ENCODE results near the gene ZNF689. TPM values are rescaled to one million over a fixed set of nuclear protein-coding genes. Genes with fewer than 3 reads are reported as not detected.

Gene ZNF689
- total RNA-seq, 1 experiment from 2014 or later: 21.1 TPM

GRCh38 chr16:30588651-30589050, 21.5 kb downstream of the ZNF689 start:
- no peak overlapping the region for H3K9ac ChIP-seq (ENCODE audit: extremely low read depth, insufficient read length, low read length)
- no peak for DNase-seq
- no peaks in the 10 kb centered on the region for H4K20me1 ChIP-seq (ENCODE audit: control insufficient read depth, insufficient read depth, insufficient read length)
- H3K79me1 ChIP-seq (ENCODE audit: insufficient read depth, low read depth, low read length, poor library complexity, severe bottlenecking): no peaks in the 10 kb centered on the region
- H3K36me3 Mint-ChIP-seq (ENCODE audit: insufficient read depth in 1 of 3, low read depth in 3 of 3): peaks cover 8 to 22% (median 15%) of the 10 kb centered on the region in 3 experiments; a peak in 6 of 7 replicates
- H2BK120ac ChIP-seq (ENCODE audit: low read depth, low read length, poor library complexity, severe bottlenecking): no peak overlapping the region
- no peak overlapping the region for H4K5ac ChIP-seq (ENCODE audit: insufficient read length, low read depth, low read length)
- H3K4ac ChIP-seq (ENCODE audit: low read depth, low read length): no peak overlapping the region
- no peaks in the 10 kb centered on the region for H3K9me3 ChIP-seq (ENCODE audit: control insufficient read depth, low read depth, low read length)
- H4K8ac ChIP-seq (replicated peaks; ENCODE audit: insufficient read length, low read depth, low read length): no peak overlapping the region
- no peak overlapping the region for H3K4me2 ChIP-seq (ENCODE audit: insufficient read depth, insufficient read length, low read length)
- H3K27me3 ChIP-seq (ENCODE audit: insufficient read depth, low read length): no peaks in the 10 kb centered on the region
- no peak overlapping the region for H3K14ac ChIP-seq (ENCODE audit: insufficient read depth, low read length)
- H3K27ac ChIP-seq (ENCODE audit: insufficient read length, low read depth, low read length): no peak overlapping the region
- no peak overlapping the region for H2AK5ac ChIP-seq (ENCODE audit: insufficient read length, low read length)
- H2BK15ac ChIP-seq (ENCODE audit: low read depth, low read length): no peak overlapping the region
- no peak overlapping the region for H3K23ac ChIP-seq (ENCODE audit: insufficient read length, low read depth, low read length)
- H3K56ac ChIP-seq (ENCODE audit: insufficient read length, low read depth, low read length): no peak overlapping the region
- no peaks in the 10 kb centered on the region; the same call in 1 of the 2 replicates for H3K4me1 ChIP-seq (ENCODE audit: insufficient read depth, low read length)
- no peaks in the 10 kb centered on the region for H3K27me3 Mint-ChIP-seq (ENCODE audit: low read depth)
- WGBS (ENCODE audit: extremely low coverage, insufficient read length, low lambda C conversion rate): no CpG with 5 or more reads among the region's 2 CpGs
- H3K27ac Mint-ChIP-seq: no peak overlapping the region
- no peak overlapping the region for H3K4me3 Mint-ChIP-seq
- no peak for TF ChIP-seq CTCF (conservative IDR thresholded peaks at IDR 0.05)
- H3T11ph ChIP-seq (ENCODE audit: low read length): no peak overlapping the region
- no peak overlapping the region for H2BK12ac ChIP-seq (ENCODE audit: insufficient read length, low read depth, low read length)
- H3K23me2 ChIP-seq (ENCODE audit: insufficient read length, low read depth, low read length, poor library complexity, severe bottlenecking): peaks cover 7% of the 10 kb centered on the region
- H3K4me1 Mint-ChIP-seq: peaks cover 4 to 10% of the 10 kb centered on the region in 2 experiments; a peak in 3 of 4 replicates
- no peak overlapping the region for H2BK5ac ChIP-seq (ENCODE audit: insufficient read length, low read length)
- H3K18ac ChIP-seq (ENCODE audit: insufficient read length, low read depth, low read length): no peak overlapping the region
- no peak overlapping the region for H4K91ac ChIP-seq (ENCODE audit: insufficient read length, low read depth, low read length)
- no peak overlapping the region for H2BK20ac ChIP-seq (ENCODE audit: low read depth, low read length, poor library complexity, severe bottlenecking)
- H3K79me2 ChIP-seq (ENCODE audit: insufficient read depth, low read length): no peaks in the 10 kb centered on the region
- H2AFZ ChIP-seq (ENCODE audit: low read length): no peak overlapping the region
- no peaks in the 10 kb centered on the region for H3K9me3 Mint-ChIP-seq

All from H9 (cell line).